Jurkat, Clone E6-1 (cell line): ENCODE data around the gene SEMA4C.
"Not testable (repeated sequence)": the region's sequence is repeated elsewhere in the genome, so short reads cannot be mapped to it uniquely, and the experiment has no call there.

Source experiments
- DNase-seq: peaks from one replicate; pipeline ENCODE4 v3.0.0-alpha.2; 2011; ENCODE audit warnings: low read depth, low spot score
- H3K4me3 ChIP-seq: 2 replicates; pipeline ENCODE4 v1.5.1; 2011; ENCODE audit warnings: mild to moderate bottlenecking, low read length, control low read depth, moderate library complexity

The SEMA4C gene

GRCh38 chr2:96870626-96871255, 861 bp upstream of the SEMA4C start:
- no peak overlapping the region for H3K4me3 ChIP-seq
- peak; percentile 47 for DNase-seq

- H3K4me3 ChIP-seq, result peak overlapping the region; percentile 64
- DNase-seq, result no peak
These were observed 529 bp downstream of the SEMA4C start for GRCh38 chr2:96869281-96869821.

GRCh38 chr2:96868555-96869280, 1.2 kb downstream of the SEMA4C start:
- peak overlapping the region; percentile 64 for H3K4me3 ChIP-seq
- DNase-seq, result peak; percentile 24

- H3K4me3 ChIP-seq, result peak overlapping the region; percentile 64
- DNase-seq, result no peak
These were observed 1.9 kb downstream of the SEMA4C start for GRCh38 chr2:96867756-96868554.

- DNase-seq, result no peak
- no peak overlapping the region for H3K4me3 ChIP-seq
These were observed 2.7 kb downstream of the SEMA4C start for GRCh38 chr2:96866986-96867755.

- DNase-seq, result no peak
- H3K4me3 ChIP-seq, result no peak overlapping the region
These were observed 3.3 kb downstream of the SEMA4C start for GRCh38 chr2:96866586-96866985.

- H3K4me3 ChIP-seq, result no peak overlapping the region
- DNase-seq, result no peak
These were observed 3.7 kb downstream of the SEMA4C start for GRCh38 chr2:96866149-96866548.

GRCh38 chr2:96865654-96866053, 4.2 kb downstream of the SEMA4C start:
- no peak overlapping the region for H3K4me3 ChIP-seq
- no peak for DNase-seq

GRCh38 chr2:96864343-96865091, 5.4 kb downstream of the SEMA4C start:
- DNase-seq, result no peak
- no peak overlapping the region for H3K4me3 ChIP-seq

- no peak overlapping the region for H3K4me3 ChIP-seq
- DNase-seq, result no peak
These were observed 6.1 kb downstream of the SEMA4C start for GRCh38 chr2:96863575-96864342.

- H3K4me3 ChIP-seq, DNase-seq: not testable (repeated sequence)
These were observed 6.8 kb downstream of the SEMA4C start for GRCh38 chr2:96863056-96863455.

GRCh38 chr2:96861074-96861473, 8.8 kb downstream of the SEMA4C start:
- no peak for DNase-seq
- no peak overlapping the region for H3K4me3 ChIP-seq

- no peak for DNase-seq
- no peak overlapping the region for H3K4me3 ChIP-seq
These were observed 9.5 kb downstream of the SEMA4C start for GRCh38 chr2:96860065-96861029.

GRCh38 chr2:96859681-96860064, 10.2 kb downstream of the SEMA4C start:
- DNase-seq, result no peak
- H3K4me3 ChIP-seq, result no peak overlapping the region

- H3K4me3 ChIP-seq, result no peak overlapping the region
- no peak for DNase-seq
These were observed 10.7 kb downstream of the SEMA4C start for GRCh38 chr2:96859099-96859649.

GRCh38 chr2:96857667-96858372, 12.1 kb downstream of the SEMA4C start, which contains the start of gene ANKRD39:
Gene ANKRD39, minus strand, starts transcription at chr2:96858016. Its CDS starts 29 bp downstream, at chr2:96857987.
- H3K4me3 ChIP-seq, result peak within 1 kb of the TSS; percentile 84
- peak; percentile 97 for DNase-seq
